ENCODE data around the gene MAP4.
A peak's percentile ranks its signal among the peaks of the same experiment; 100 is the strongest.
"Not testable (repeated sequence)": the region's sequence is repeated elsewhere in the genome, so short reads cannot be mapped to it uniquely, and the experiment has no call there.

MAP4 gene, protein sequence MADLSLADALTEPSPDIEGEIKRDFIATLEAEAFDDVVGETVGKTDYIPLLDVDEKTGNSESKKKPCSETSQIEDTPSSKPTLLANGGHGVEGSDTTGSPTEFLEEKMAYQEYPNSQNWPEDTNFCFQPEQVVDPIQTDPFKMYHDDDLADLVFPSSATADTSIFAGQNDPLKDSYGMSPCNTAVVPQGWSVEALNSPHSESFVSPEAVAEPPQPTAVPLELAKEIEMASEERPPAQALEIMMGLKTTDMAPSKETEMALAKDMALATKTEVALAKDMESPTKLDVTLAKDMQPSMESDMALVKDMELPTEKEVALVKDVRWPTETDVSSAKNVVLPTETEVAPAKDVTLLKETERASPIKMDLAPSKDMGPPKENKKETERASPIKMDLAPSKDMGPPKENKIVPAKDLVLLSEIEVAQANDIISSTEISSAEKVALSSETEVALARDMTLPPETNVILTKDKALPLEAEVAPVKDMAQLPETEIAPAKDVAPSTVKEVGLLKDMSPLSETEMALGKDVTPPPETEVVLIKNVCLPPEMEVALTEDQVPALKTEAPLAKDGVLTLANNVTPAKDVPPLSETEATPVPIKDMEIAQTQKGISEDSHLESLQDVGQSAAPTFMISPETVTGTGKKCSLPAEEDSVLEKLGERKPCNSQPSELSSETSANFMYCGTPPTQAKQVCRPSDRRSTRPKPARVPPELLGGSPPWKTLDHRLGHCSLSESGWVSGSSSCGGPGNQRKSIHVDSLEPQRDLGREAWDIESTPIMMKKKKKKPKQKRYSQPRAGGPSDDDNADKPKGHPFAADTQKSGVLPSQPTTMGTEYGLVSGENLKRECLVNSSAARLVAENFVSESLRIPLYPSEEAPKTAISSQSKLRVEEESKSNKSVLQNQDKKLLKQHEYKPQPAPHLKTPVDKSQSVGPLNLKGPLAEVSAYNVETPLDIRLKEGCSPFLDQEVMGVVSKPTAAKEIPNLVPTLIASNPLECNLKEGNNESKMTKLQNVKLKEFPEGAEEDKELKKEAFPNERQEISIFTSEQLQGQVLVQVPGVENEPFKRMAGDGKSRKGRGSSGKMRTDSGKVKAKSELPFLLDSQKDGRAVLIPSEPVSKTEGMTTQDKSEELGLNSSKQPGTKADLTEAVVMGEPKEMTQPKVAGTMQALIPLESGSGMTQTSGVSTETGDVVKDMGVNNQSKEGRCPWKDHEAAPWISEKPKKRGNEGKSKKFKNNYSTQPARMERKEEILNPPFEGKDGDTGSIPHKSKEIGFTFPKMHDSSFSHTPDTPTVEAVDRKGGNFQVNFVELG (N-terminal part only)

DNA sequence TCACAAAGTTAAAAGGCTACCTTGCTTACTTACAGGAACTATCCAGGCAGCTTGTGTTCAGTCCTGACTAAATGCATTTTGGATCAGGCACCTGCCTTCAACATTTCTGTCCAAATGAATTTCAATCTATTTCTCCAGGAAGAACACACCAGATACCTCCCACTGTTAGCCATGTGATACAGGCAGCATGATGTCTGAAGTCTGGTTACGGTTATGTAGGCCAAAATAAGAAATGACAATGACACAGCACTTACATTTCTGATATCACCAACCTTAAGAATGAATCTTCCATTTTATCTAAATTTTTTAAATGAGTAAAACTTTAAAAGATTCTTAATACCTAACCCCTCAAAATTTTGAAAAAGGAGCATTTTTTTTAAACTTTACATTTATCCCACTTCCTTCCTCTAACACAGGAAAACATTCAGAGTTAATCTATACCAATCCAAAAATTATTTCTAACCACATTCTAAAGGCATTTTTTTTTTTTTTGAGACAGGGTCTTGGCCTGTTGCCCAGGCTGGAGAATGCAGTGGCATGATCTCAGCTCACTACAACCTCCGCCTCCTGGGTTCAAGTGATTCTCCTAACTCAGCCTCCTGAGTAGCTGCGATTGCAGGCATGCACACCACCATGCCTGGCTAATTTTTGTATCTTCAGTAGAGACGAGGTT lies at the start of gene MAP4:
TSS of gene MAP4 (minus strand) at position 116 of the 673 bp plus-strand sequence. CDS start 17,556 bp downstream, outside the sequence.
- FAIRE-seq = no peak
- no peak for DNase-seq (ENCODE audit: insufficient read length, low spot score)

DNA sequence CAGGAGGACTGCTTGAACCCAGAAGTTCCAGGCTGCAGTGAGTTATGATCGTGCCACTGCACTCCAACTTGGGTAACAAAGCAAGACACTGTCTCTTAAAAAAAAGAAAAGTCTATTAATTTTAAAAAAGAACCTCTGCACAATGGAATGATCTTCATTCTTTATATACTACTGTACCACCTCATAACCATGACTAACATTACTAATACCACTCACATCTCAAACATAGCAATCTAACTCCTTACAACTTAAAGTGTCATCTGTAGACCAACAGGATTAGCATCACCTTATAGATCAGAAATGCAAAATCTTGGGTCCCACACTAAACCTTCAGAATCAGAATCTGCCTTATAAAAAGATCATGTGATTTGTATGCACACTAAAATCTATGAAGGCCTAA lies 48.8 kb upstream of the MAP4 start:
- DNase-seq (ENCODE audit: insufficient read length, low spot score) (no peak), FAIRE-seq (no peak)

DNA sequence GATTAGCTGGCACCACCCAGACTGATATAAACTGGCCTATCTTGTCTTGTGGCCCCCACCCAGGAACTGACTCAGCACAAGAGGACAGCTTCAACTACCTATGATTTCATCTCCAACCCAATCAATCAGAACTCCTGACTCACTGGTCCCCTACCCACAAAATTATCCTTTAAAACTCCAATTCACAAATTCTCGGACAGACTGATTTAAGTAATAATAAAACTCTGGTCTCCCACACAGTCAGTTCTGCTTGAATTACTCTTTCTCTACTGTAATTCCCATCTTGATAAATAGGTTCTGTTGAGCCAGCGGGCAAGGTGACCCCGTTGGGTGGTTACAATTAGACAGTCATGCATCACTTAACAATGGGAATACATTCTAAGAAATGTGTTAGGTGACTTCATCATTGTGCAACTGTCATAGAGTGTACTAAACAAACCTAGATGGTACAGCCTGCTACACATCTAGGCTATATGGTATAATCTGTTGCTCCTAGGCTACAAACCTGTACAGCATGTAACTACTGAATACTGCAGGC lies 48.1 kb upstream of the MAP4 start:
- FAIRE-seq (peak; percentile 65), DNase-seq (ENCODE audit: insufficient read length, low spot score) (no peak)

DNA sequence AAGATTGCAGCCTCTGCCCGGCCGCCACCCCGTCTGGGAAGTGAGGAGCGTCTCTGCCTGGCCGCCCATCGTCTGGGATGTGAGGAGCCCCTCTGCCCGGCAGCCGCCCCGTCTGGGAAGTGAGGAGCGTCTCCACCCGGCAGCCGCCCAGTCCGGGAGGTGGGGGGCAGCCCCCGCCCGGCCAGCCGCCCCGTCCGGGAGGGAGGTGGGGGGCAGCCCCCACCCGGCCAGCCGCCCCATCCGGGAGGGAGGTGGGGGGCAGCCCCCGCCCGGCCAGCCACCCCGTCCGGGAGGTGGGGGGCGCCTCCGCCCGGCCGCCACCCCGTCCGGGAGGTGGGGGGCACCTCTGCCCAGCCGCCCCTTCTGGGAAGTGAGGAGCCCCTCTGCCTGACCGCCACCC lies 45.4 kb upstream of the MAP4 start:
- DNase-seq (ENCODE audit: insufficient read length, low spot score); FAIRE-seq: not testable (repeated sequence)

DNA sequence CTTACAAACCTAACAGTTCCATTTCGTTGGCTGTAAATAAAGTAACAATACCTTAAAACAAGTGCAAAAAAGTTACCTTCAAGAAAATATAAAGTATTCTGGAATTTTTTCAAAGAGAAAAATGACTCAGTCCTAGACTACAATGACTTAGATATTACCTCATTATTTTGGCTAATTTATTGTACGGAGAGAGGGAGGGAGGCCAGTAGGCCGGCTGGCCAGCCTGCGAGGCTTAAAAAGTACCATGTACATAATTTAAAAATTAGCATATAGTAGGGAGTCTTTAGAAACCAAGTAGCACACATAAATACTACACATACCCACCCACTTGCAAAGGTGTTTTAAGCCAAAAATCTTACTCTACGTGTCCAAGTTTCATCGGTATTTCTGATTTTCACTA lies 41.9 kb upstream of the MAP4 start:
- FAIRE-seq = no peak
- no peak for DNase-seq (ENCODE audit: insufficient read length, low spot score)

DNA sequence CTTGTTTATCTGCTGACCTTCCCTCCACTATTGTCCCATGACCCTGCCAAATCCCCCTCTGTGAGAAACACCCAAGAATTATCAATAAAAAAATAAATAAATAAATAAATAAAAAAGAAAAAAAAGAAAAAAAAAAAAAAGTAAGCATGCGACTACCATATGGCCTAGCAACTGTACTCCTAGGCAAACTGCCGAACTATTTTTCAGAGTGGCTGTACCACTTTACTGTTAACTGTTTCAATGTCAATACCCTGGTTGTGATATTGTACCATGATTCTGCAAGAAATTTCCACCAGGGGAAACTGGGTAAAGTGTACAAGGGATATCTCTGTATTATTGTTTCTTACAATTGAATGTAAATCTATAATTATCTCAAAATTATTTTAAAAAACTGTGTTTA lies 41.3 kb upstream of the MAP4 start:
- DNase-seq (ENCODE audit: insufficient read length, low spot score) (no peak), FAIRE-seq (no peak)

DNA sequence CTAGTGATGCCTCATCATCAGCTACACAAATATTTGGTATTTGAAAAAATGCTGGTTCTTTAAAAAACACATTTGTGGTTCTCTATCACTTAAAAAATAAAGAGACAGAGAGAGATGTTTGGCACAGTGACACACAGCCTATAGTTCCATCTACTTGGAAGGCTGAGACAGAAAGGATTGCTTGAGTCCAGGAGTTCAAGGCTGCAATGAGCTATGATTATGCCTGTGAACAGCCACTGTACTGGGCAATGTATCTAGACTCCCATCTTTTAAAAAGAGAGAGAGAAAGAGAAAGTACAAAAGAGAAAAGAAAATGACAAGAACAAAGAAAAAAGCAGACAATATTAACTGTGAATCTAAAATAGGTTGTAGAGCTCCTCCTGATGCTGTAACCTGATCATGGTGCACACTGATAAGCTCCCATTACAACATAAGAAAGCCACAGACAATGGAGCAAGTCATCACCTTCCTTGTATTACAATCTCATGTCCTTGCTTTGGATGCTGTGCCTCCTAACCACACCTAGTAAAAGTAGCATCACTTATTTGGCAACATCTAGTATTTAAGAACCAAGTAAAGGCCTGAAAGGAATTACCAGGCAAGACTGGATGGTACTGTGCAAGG lies 31.7 kb upstream of the MAP4 start:
- FAIRE-seq = no peak
- DNase-seq (ENCODE audit: insufficient read length, low spot score) = no peak

DNA sequence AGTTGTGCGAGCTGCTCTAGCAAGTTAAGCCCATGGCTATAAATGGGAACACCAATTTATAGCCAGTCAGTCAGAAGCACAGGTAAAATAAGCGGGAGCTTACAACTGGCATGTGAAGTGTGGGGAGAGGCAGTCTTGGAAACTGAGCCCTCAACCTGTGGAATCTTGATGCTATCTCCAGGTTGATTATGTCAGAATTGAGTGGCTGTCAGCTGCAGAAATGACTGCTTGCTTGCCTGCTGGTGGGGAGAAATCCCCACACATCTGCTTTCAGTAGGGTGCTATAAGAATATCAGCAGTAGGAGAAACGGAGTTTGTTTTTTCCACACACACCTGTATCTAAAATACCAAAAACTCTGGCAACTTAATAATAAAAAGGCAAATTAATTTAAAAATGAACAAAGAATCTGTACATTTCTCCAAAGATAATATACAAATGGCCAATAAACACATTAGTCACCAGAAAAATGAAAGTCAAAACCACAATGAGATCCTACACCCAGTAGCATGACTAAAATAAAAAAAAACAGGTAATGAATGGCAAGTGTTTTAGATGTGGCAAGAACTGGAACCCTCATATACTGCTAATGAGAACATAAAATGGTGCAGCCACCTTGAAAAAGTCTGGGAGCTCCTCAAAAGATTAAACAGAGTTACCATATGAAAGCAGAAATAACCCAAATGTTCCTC lies 26.0 kb upstream of the MAP4 start:
- DNase-seq (ENCODE audit: insufficient read length, low spot score) = no peak
- peak; percentile 40 for FAIRE-seq

DNA sequence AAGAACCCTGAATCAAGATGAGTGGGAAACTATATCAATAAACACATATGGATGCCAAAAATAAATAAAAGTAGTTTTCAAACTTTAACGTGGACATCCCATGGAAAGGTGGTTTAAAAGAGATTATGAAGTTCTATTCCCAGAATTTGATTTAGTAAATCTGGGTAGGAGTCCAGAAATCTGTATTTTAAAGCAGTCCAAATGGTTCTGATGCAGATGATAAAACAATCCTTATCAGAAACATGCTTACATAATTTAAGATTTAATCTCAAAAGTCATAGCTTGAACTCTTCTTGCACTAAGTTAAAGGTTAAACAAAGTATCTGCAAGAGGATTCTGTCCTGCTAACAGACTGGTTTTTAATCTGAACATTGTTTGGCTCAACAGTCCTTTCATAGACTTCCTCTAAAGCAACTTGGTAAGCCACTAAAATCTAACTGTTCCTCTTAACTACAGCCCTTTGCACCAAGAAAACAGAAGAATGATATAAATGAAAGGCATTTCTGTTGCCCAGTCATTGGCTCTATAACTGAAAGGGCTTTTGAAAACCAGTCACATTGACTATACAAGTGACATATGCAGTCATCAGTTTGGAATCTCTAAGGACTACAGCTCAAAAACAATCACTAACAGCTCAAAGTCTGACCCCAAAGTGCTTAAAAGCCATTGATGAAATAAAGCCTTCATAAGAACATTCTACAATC lies 23.4 kb upstream of the MAP4 start:
- FAIRE-seq (no peak), DNase-seq (ENCODE audit: insufficient read length, low spot score) (peak; percentile 74)

DNA sequence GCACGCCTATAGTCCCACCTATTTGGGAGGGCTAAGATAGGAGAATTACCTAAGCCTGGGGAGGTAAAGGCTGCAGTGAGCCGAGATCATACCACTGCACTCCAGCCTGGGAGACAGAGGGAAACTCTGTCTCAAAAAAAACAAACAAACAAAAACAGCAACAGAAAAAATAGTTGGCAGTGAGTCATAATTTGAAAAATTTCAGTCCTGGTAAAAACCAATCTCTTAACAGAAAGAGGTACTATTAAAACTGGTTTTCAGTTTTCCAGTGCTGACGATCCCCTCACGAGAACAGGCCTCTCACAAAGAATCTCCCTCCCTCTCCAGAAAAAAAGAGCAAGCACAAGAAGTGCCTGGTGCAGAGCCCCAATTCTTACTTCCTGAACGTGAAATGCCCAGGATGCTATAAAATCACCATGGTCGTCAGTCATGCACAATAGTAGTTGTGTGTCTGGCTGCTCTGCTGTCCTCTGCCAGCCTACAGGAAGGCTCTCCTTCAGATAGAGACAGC lies 22.8 kb upstream of the MAP4 start:
- DNase-seq (ENCODE audit: insufficient read length, low spot score) (no peak), FAIRE-seq (no peak)

DNA sequence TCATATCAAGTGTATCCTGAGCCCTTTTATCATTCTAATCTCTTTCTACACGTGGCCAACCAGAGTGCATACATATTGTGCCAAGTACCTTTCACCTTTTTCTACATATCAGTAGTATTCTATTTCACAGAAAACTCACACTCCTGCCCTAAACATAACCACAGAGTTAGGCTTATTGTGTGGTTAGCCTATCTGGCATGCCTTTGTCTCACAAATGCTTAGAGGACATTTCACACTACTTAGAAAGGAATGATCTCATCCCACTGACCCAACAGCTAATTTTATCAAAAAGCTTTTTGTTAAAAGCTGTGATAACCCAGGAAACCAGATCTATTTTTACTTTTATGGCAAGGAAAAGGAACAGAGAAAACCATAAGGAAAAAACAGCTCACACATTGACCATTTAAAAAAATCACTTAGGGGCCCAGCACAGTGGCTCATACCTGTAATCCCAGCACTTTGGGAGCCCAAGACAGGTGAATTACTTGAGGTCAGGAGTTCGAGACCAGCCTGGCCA lies 17.8 kb upstream of the MAP4 start:
- DNase-seq (ENCODE audit: insufficient read length, low spot score) (peak; percentile 58), FAIRE-seq (no peak)

DNA sequence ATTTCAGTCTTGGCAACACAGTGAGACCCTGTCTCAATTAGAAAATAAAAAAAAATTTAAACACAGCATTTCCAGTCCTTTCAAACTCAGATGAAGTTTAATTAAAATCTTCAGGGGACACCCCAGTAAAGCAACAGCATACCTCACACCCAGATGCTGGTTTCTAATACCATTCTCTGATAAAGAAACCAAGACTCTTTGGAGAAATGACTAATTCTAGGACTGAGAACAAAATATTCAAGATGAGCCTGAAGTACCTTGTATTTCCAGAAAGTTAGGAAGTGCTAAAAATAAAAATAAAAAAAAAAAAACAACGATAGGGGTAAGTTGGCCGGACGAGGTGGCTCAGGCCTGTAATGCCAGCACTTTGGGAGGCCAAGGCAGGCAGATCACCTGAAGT lies 14.0 kb upstream of the MAP4 start:
- FAIRE-seq = no peak
- DNase-seq (ENCODE audit: insufficient read length, low spot score) = no peak

DNA sequence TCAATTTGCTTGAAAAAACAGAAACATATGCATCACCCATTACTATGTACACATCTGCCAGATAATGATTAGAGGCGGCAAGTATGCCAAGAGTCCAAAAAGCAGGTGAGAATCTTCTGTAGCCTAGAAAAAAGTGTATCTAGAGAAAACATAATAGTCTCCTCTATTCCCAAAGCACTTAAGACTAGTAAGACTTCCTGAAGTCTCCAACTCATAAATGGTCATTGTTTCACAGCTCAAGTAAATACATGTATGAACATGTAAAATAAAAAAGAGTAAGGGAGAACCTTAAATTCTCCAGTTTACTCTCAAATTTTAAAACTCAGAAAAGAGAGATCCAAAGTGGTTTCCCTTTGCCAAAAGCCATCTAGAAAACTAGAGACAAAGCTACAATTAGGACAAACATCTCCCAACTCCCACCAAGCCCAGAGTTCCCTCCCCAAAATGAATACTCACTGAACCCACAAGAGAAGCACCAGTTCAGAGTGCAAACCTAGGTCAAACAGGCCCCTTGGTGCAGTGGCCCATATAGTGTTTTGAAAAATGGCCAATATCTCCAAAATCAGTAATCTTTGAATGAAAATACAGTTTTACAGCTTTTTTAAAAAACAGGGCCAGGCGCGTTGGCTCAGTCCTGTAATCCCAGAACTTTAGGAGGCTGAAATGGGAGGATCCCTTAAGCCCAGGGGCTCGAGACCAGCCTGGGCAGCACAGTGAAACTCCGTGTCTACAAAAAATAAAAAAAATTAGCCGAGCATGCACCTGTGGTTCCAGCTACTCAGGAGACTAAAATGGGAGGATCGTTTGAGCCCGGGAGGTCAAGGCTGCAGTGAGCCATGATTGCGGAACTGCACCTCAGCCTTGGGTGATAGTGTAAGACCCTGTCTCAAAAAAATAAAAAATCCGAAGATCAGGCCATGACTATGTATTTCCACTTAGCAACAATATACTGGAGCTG lies 11.0 kb upstream of the MAP4 start:
- no peak for FAIRE-seq
- no peak for DNase-seq (ENCODE audit: insufficient read length, low spot score)

DNA sequence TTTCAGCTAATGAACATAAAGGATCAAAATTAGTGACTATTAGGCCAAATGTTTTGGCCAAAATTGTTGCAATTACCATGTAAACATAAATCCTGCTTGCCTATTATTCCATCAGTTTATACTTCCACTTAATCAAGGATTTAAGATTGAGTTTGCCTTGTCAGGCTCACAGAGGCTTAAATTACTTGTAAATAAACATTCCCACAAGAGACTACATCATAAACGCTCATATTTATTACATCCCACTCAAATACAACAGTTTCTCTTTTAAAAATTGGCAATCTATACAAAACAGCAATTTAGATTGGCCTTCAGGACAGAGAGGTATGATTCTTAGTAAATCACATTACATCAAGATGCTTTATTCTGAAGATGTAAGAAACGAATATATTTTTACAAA lies 9.9 kb upstream of the MAP4 start:
- DNase-seq (ENCODE audit: insufficient read length, low spot score) = no peak
- no peak for FAIRE-seq

DNA sequence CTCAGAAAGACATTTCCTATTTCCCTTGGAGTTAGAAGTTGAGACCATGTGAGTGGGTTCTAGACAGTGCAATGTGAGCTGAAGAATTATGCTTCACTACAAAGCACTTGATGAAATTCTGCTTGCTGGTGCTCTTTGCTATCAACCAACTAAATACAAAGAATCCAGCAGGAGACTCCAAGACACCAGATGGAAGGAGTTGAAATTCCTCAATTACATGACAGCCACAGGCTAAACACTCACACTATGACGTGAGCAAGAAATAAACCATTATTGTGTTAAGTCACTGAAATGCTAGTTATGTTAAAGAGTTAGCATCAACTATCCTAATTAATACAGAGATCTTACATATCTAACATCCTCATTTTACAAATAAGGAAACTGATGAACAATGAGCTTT lies 8.2 kb upstream of the MAP4 start:
- no peak for FAIRE-seq
- no peak for DNase-seq (ENCODE audit: insufficient read length, low spot score)

DNA sequence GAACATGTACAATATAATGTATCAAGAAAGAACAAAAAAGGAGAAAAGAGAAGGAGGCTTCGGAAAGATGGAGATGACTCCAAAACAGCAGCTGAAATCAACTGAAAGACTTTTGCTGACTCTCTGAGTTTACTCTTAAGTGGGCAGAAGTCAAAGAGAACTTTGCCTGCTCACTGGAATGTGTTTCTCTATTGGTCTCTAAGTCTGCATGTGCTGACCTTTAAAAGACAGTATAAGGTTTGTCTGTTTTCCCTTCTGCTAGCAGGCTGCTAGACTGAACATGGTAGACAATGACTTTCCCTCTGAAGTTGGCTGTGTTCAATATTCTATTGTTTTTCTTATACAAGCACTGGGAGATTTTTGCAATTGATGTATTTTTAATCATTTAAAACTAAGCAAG lies 7.2 kb upstream of the MAP4 start:
- no peak for FAIRE-seq
- no peak for DNase-seq (ENCODE audit: insufficient read length, low spot score)

DNA sequence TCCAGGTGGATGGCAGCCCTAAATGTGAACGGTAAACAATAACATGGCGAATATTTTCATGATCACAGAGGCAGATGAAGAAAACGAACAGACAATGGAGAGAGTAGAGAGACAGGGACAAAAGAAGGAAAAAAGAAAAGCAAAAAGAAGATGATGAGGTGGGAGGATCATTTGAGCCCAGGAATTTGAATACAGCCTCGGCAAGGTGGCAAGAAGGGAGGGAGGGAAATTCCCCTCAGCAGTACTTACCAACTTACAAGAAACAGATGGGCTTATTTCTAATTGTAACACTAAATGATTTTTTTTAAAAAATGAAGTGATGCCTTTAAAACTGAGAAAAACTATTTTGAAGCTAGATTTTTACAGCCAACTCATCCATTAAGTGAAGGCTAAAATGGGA lies 6.0 kb upstream of the MAP4 start:
- FAIRE-seq = no peak
- no peak for DNase-seq (ENCODE audit: insufficient read length, low spot score)
